HUES64 (cell line): ENCODE data around the gene SPSB2.
A peak's percentile ranks its signal among the peaks of the same experiment; 100 is the strongest.
"Not testable (repeated sequence)": the region's sequence is repeated elsewhere in the genome, so short reads cannot be mapped to it uniquely, and the experiment has no call there.

Source experiments
- H3K27ac ChIP-seq: 2 replicates; pipeline ENCODE4 v1.7.0; 2013; ENCODE audit warnings: low read depth, low read length, inconsistent platforms
- H3K27me3 ChIP-seq: 2 replicates; pipeline ENCODE4 v1.6.1; 2013; ENCODE audit warnings: mild to moderate bottlenecking, low read length; ENCODE audit not compliant: insufficient read depth
- H3K36me3 ChIP-seq: 2 replicates; pipeline ENCODE4 v1.6.1; 2013; ENCODE audit warnings: mild to moderate bottlenecking, low read length; ENCODE audit not compliant: insufficient read depth
- H3K4me1 ChIP-seq: 2 replicates; pipeline ENCODE4 v1.6.1; 2013; ENCODE audit warnings: mild to moderate bottlenecking, low read length, moderate library complexity; ENCODE audit not compliant: insufficient read depth
- H3K4me3 ChIP-seq: 2 replicates; pipeline ENCODE4 v1.5.1; 2013; ENCODE audit warnings: mild to moderate bottlenecking, low read length, moderate library complexity
- H3K9ac ChIP-seq: 2 replicates; pipeline ENCODE4 v1.6.1; 2013; ENCODE audit warnings: mild to moderate bottlenecking, low read depth, low read length
- H3K9me3 ChIP-seq: 2 replicates; pipeline ENCODE4 v1.6.1; 2013; ENCODE audit warnings: low read depth, low read length; ENCODE audit not compliant: insufficient read depth
- WGBS: fragments of 150-250, 120-280 bp; methylation state at CpG from one replicate; pipeline ENCODE4 v1.1.7; 2013; ENCODE audit warnings: missing lambda C conversion rate; 5-methylcytosine and 5-hydroxymethylcytosine counted together

SPSB2 gene

DNA sequence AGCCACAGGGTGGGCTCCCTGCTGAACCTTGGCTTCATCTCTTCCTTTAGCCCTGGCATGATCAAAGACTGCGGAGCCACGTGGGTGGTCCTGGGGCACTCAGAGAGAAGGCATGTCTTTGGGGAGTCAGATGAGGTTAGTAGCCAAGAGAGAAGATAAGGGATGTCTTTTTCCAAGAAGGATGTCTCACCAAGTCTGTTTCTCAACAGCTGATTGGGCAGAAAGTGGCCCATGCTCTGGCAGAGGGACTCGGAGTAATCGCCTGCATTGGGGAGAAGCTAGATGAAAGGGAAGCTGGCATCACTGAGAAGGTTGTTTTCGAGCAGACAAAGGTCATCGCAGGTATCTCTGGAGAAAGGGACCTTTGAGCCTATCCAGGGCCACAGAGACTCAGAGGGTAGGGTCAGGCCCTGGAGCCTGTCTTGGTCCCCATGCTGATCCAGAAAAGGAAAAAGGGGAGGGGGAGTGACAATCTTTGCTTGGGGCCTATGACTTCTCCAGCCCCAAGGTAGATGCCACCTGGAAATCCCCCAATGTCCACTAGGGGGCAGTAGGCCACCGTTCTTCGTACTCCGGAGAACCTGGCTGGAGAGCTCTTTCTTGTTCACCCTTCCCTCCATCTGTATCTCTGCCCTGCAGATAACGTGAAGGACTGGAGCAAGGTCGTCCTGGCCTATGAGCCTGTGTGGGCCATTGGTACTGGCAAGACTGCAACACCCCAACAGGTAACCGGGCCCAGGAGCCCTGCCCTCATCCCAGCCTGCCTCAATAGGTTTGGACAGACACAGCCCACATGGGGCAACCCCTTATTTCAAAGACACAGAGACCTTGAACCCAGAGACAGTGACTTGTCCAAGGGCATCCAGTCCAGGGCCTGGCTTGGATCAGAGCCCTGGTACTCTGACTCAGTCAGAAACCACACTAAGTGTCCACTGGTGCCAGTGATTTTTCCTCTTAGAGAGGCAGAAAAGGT is 3.8 kb downstream of the SPSB2 start:
- 42% methylated on average over 12 of the region's 12 CpGs for WGBS
- peaks cover 28% of the 10 kb centered on the region; the same call in 1 of the 2 replicates for H3K4me1 ChIP-seq

DNA sequence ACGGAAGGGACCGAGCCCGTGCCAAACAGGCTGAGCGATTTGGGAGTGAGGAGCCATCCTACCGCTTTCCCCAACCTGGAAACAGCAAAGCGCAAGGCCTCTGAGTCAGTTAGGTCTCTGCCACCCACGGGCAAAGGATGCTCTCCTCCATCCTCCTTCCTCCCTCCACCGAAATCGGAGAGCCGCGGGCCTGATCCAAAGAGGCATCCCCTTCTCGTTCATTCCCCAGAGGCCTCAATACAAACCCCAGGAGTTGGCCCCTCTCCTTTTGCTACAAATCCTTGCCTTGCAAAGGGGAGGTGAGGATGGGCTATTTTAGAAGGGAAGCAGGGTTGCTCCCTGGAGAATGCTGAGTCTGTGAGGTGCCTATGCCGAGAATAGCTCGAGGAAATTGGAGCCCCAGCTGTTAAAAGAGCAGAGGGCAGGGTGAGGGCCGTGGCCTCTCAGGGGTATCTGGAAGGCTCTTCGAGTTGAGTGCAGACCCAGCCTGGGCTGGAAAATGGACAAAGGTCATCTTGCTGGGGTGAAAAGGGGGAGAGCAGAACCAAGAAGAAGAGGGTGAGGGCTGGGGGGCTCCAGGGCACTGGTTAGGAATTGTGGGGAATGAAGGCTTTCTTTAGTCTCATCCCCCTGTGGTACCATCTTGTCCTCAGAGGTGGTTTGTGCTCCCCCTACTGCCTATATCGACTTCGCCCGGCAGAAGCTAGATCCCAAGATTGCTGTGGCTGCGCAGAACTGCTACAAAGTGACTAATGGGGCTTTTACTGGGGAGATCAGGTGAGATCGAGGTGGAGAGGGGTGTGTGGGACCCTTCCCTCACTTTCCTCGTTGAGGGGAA is 4.7 kb downstream of the SPSB2 start:
- Histone ChIP-seq H3K36me3 (peaks cover 53% of the 10 kb centered on the region), H3K9me3 (no peaks in the 10 kb centered on the region), H3K27me3 (no peaks in the 10 kb centered on the region), H3K27ac (peak overlapping the region; percentile 93; the same call in 1 of the 2 replicates), H3K4me3 (peak overlapping the region; percentile 96), H3K4me1 (peaks cover 28% of the 10 kb centered on the region; the same call in 1 of the 2 replicates), H3K9ac (peak overlapping the region; percentile 98)
- 6% methylated on average over 22 of the region's 22 CpGs for WGBS

More for the DNA sequence above, 3.8 kb downstream of the SPSB2 start:
- peaks cover 44% of the 10 kb centered on the region for H3K36me3 ChIP-seq
- H3K27ac ChIP-seq, result peak overlapping the region; percentile 56; the same call in 1 of the 2 replicates
- peak overlapping the region; percentile 98; the same call in 1 of the 2 replicates for H3K9ac ChIP-seq
- H3K9me3 ChIP-seq, result no peaks in the 10 kb centered on the region
- H3K4me3 ChIP-seq, result peak overlapping the region; percentile 96
- H3K27me3 ChIP-seq, result no peaks in the 10 kb centered on the region

DNA sequence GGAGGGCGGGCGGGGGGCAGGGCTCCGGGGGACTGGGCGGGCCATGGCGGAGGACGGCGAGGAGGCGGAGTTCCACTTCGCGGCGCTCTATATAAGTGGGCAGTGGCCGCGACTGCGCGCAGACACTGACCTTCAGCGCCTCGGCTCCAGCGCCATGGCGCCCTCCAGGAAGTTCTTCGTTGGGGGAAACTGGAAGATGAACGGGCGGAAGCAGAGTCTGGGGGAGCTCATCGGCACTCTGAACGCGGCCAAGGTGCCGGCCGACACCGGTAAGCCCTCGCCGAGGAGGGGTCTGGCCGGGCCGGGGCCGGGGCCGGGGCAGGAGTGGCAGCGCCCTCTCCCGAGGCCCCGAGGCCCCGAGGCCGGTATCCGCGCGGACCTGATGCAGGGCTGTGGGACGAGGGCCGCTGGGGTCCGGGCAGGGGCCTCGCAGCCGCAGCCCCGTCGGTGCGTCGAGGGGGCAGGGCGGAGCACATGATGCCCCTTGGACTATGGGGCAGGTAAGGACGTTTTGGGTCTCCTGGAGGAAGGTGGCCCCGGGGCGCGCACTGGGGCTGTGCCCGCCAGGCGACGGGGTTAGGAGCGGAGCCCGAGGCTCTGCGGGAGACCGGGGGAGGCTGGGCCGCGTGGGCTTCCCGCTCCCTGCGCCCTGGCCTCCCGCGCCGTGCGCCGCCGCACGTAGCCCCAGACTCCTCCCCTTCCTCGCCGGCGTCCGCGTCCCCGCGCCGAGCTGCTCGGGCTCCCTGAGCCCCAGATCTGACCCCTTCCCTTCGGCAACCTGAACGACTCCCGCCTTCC is 5.5 kb downstream of the SPSB2 start, which contains the start of gene TPI1:
TSS of gene TPI1 (plus strand) at position 119 of the 798 bp plus-strand sequence. CDS start at position 155, 36 bp downstream.
- Histone ChIP-seq H3K27me3 (no peaks in the 10 kb centered on the region), H3K27ac (peak within 1 kb of the TSS; percentile 93), H3K4me1 (peaks cover 28% of the 10 kb centered on the region; the same call in 1 of the 2 replicates), H3K36me3 (peaks cover 61% of the 10 kb centered on the region), H3K9me3 (no peaks in the 10 kb centered on the region), H3K4me3 (peak within 1 kb of the TSS; percentile 96), H3K9ac (peak within 1 kb of the TSS; percentile 98)
- WGBS, result under 1% methylated on average over 86 of the region's 86 CpGs

DNA sequence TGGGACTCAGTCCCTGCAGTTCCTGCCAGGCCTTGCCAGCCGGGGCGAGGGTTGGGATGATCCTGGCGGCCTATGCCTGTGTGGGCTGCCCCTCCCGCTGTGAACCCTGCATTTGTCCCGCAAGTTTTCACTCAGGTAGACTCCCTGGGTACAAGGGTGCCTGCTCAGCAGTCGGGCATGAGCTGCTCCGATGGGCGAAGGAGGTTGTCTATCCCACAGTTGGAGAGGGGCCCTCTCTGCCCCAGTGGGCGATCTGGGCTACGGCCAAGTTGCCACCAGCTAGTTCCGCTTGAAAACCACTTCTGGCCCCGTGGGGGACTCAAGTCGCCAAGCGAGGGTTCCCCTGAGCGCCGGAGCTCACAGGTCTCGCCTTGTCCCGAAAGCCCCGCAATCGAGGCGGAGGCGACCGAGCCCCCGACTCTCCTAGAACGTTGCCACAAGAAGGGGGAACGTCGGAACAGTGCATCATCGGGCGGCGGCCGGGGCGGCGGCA is 6.1 kb downstream of the SPSB2 start:
- no peaks in the 10 kb centered on the region for H3K9me3 ChIP-seq
- 5% methylated on average over 33 of the region's 33 CpGs for WGBS
- peak overlapping the region; percentile 60 for H3K9ac ChIP-seq
- H3K4me3 ChIP-seq, result peak overlapping the region; percentile 96
- H3K27me3 ChIP-seq, result no peaks in the 10 kb centered on the region
- peaks cover 68% of the 10 kb centered on the region for H3K36me3 ChIP-seq
- H3K4me1 ChIP-seq, result peaks cover 28% of the 10 kb centered on the region; the same call in 1 of the 2 replicates
- peak overlapping the region; percentile 66; the same call in 1 of the 2 replicates for H3K27ac ChIP-seq

DNA sequence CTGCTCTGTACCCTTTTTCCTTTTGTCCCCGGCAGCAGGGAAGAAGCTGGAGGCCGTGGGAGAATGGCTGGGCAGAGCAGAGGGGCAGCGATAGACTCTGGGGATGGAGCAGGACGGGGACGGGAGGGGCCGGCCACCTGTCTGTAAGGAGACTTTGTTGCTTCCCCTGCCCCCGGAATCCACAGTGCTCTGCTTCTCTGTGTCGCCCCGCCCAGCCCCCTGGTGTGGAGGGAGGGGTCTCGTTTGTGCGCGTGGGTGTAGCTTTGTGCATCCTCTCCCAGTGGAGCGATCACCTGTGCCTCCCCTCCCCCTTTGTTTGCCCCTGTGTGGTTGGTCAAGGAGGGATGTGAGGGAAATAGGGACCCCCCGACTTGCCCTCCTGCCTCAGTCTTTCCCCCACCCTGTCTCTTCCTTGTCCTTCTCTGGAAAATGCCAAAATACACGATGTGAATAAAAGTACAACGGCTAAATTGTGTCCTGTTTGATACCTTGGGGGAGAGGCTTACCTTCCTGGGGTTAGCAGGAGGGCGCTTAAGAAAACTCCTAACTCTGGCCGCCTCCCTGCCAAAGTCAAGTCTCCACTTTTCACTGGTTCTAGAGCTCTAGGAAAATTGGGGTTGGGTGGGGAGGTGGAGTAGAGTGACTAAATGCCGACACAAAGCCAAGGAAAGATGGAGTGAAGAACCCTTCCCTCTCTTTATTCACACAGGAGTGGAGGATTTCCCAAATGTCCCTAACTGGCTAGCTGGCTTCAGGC is 6.8 kb downstream of the SPSB2 start:
- Histone ChIP-seq H3K9ac (peak overlapping the region; percentile 60; the same call in 1 of the 2 replicates), H3K27me3 (no peaks in the 10 kb centered on the region), H3K4me1 (peaks cover 23% of the 10 kb centered on the region; the same call in 1 of the 2 replicates), H3K4me3 (peak overlapping the region; percentile 96), H3K9me3 (no peaks in the 10 kb centered on the region), H3K36me3 (peaks cover 72% of the 10 kb centered on the region), H3K27ac (peak overlapping the region; percentile 66; the same call in 1 of the 2 replicates)
- WGBS, result 51% methylated on average over 17 of the region's 19 CpGs

DNA sequence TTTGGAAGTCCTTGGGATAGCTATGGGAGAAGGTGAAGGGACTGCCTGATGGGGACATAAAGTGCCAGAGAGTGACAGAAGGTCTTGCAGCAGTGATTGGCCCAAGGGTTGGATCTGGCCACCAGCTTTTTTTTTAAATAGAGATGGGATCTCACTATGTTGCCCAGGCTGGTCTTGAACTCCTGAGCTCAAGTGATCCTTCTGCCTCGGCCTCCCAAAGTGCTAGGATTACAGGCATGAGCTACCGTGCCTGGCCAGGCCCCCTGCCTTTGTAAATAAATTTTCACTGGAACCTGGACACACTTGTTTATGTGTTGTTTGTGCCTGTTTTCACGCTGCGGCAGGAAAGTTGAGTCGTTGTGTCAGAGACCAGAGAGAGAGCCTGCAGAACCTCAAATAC is 7.8 kb downstream of the SPSB2 start:
- not testable (repeated sequence) for H3K27ac ChIP-seq, H3K27me3 ChIP-seq, H3K9me3 ChIP-seq, H3K9ac ChIP-seq, H3K4me3 ChIP-seq
- Histone ChIP-seq H3K4me1 (peaks cover 21% of the 10 kb centered on the region; the same call in 1 of the 2 replicates), H3K36me3 (peaks cover 72% of the 10 kb centered on the region)
- WGBS, result 97% methylated on average over 5 of the region's 5 CpGs

DNA sequence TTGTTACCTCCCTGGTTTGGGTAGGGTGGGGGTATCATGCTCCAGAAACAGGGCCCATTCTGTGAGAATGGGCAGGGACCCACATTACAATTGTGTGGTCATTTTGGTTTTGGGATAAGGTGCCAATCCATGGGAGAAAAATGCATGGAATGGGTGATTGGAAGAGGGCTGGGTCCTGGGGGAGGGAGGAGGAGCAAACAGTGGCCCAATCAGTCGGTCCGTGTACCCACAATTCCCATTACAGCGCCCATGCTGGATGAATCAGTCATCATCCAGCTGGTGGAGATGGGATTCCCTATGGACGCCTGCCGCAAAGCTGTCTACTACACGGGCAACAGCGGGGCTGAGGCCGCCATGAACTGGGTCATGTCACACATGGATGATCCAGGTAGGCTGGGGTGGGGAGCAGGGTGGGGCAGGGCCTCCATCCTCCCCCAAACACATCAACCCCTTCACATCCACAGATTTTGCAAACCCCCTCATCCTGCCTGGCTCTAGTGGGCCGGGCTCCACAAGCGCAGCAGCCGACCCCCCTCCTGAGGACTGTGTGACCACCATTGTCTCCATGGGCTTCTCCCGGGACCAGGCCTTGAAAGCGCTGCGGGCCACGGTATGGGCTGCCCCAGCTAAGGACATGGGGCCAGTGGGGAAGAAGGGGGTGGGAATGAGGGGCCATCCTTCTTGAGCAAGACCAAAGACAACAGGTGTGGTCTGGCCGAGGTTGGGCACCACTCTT is 9.3 kb downstream of the SPSB2 start:
- Histone ChIP-seq H3K27me3 (no peaks in the 10 kb centered on the region), H3K27ac (no peak overlapping the region), H3K4me3 (no peak overlapping the region), H3K9me3 (no peaks in the 10 kb centered on the region), H3K4me1 (0 out of 2 replicates have a peak, but pooled peaks cover 12% of the 10 kb centered on the region), H3K36me3 (peaks cover 70% of the 10 kb centered on the region), H3K9ac (no peak overlapping the region)
- WGBS, result 96% methylated on average over 16 of the region's 16 CpGs

DNA sequence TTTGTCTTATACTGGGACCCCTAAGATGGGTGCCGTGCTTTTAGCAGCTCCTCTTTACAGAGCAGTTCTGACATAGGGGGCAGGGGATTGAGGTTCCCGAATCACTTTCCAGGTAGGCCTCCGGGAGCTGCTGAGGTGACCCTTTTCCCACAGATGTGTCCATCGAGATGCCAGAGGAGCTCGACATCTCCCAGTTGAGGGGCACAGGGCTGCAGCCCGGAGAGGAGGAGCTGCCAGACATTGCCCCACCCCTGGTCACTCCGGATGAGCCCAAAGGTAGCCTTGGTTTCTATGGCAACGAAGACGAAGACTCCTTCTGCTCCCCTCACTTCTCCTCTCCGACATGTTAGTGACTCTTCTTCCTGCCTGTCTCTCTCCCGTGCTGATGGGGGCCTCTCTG is 10.1 kb downstream of the SPSB2 start:
- peaks cover 72% of the 10 kb centered on the region for H3K36me3 ChIP-seq
- WGBS, result 93% methylated on average over 11 of the region's 11 CpGs
- H3K4me1 ChIP-seq, result 0 out of 2 replicates have a peak, but pooled peaks cover 10% of the 10 kb centered on the region
- H3K9me3 ChIP-seq, result no peaks in the 10 kb centered on the region
- H3K9ac ChIP-seq, result no peak overlapping the region
- H3K27me3 ChIP-seq, result no peaks in the 10 kb centered on the region
- no peak overlapping the region for H3K4me3 ChIP-seq
- H3K27ac ChIP-seq, result no peak overlapping the region

DNA sequence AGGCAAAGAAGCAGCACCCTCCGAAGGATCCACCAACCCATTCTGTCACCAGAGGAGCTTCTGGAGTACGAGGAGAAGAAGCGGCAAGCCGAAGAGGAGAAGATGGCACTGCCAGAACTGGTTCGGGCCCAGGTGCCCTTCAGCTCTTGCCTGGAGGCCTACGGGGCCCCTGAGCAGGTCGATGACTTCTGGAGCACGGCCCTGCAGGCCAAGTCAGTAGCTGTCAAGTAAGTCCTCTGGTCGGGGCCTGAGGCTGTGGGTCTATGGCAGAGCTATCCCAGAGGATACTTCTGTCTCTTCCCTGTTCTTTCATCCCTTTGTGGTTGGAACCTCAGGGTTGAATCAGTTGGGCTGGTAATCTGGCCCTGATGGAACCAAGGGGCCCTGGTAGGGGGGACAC is 11.7 kb downstream of the SPSB2 start:
- no peaks in the 10 kb centered on the region for H3K9me3 ChIP-seq
- H3K9ac ChIP-seq, result no peak overlapping the region
- H3K27me3 ChIP-seq, result no peaks in the 10 kb centered on the region
- H3K36me3 ChIP-seq, result peaks cover 88% of the 10 kb centered on the region
- no peak overlapping the region for H3K27ac ChIP-seq
- no peak overlapping the region for H3K4me3 ChIP-seq
- 0 out of 2 replicates have a peak, but pooled peaks cover 6% of the 10 kb centered on the region for H3K4me1 ChIP-seq
- 95% methylated on average over 9 of the region's 9 CpGs for WGBS
